Endothelial cell of umbilical vein (primary cell): ENCODE results near the gene NPSR1. TPM values are rescaled to one million over a fixed set of nuclear protein-coding genes. Genes with fewer than 3 reads are reported as not detected.

Experiments
- BruUV-seq: library from RNA; stranded (reverse); fragments of 400-500 nt; replicated peaks from 2 replicates; lab custom pipeline; 2021; lab: Mats Ljungman, UMichigan
- CTCF ChIA-PET: fragments of 300-600, 350-600 bp; sonication (Branson Sonifier 250); formaldehyde crosslinking; loops from one replicate; lab custom pipeline; 2021; ENCODE audit warnings: antibody characterized with exemption, inconsistent platforms; lab: Charles Lee
- POLR2A ChIA-PET: fragments of 300-600, 350-600 bp; sonication (Branson Sonifier 250); formaldehyde crosslinking; loops from one replicate; lab custom pipeline; 2021; ENCODE audit warnings: antibody characterized with exemption, inconsistent platforms; lab: Charles Lee
- DNase-seq: peaks from one replicate; pipeline ENCODE4 v3.0.0-alpha.2; 2011; ENCODE audit warnings: low read depth, low spot score
- FAIRE-seq: peaks from 2 replicates; lab custom pipeline; 2011; peaks lifted over from hg19 to GRCh38; lab: Jason Lieb, UNC
- H2AFZ ChIP-seq: 2 replicates; pipeline ENCODE4 v1.6.0; 2012; ENCODE audit warnings: low read depth, low read length, control low read depth, inconsistent platforms
- H3K27ac ChIP-seq: 2 replicates; pipeline ENCODE4 v1.5.1; 2011; ENCODE audit warnings: low read depth, mild to moderate bottlenecking, control low read depth, low read length, moderate library complexity; ENCODE audit not compliant: insufficient read depth
- H3K27me3 ChIP-seq, 2 experiments: 2 replicates each; pipeline versions ENCODE4 v1.6.0 to v1.6.1; 2011; ENCODE audit warnings: low read length in 2 of 2, mixed read lengths in 1 of 2; ENCODE audit not compliant: control insufficient read depth in 2 of 2, insufficient read depth in 2 of 2
- H3K36me3 ChIP-seq, 2 experiments: 2 replicates in 1 of 2; 3 replicates in 1 of 2; pipeline ENCODE4 v1.5.1; 2011; ENCODE audit warnings: low read length in 2 of 2, mild to moderate bottlenecking in 1 of 2, moderate library complexity in 1 of 2; ENCODE audit not compliant: control insufficient read depth in 2 of 2, insufficient read depth in 2 of 2; ENCODE audit errors: extremely low read depth in 1 of 2
- H3K4me1 ChIP-seq: 3 replicates; pipeline ENCODE4 v1.5.1; 2011; ENCODE audit warnings: mild to moderate bottlenecking, low read length; ENCODE audit not compliant: control insufficient read depth, insufficient read depth; ENCODE audit errors: extremely low read depth
- H3K4me2 ChIP-seq: 2 replicates; pipeline ENCODE4 v1.6.1; 2011; ENCODE audit warnings: low read length, control low read depth, mixed read lengths; ENCODE audit not compliant: insufficient read depth
- H3K4me3 ChIP-seq, 3 experiments: fragments of 200-600 bp in 1 of 3; sonication (generic), shearing (Covaris generic) in 1 of 3; replicated peaks in 1 of 3; 2 replicates each; pipeline ENCODE4 v1.5.1; 2011 to 2016; ENCODE audit warnings: control low read depth in 3 of 3, low read length in 3 of 3, mild to moderate bottlenecking in 2 of 3, inconsistent platforms in 1 of 3, low read depth in 1 of 3, moderate library complexity in 1 of 3; ENCODE audit not compliant: insufficient read depth in 1 of 3
- H3K79me2 ChIP-seq: 2 replicates; pipeline ENCODE4 v1.6.0; 2012; ENCODE audit warnings: low read length, inconsistent platforms; ENCODE audit not compliant: control insufficient read depth, insufficient read depth
- H3K9ac ChIP-seq: replicated peaks from 2 replicates; pipeline ENCODE3; 2011; ENCODE audit warnings: low read length, control low read depth; ENCODE audit not compliant: insufficient read depth; ENCODE audit errors: extremely low read depth
- H3K9me1 ChIP-seq: replicated peaks from 3 replicates; pipeline ENCODE4 v1.6.0; 2011; ENCODE audit warnings: mild to moderate bottlenecking, low read length; ENCODE audit not compliant: control insufficient read depth, insufficient read depth; ENCODE audit errors: extremely low read depth
- H3K9me3 ChIP-seq: replicated peaks from 2 replicates; pipeline ENCODE4 v1.5.1; 2012; ENCODE audit warnings: low read length, inconsistent platforms; ENCODE audit not compliant: control insufficient read depth, insufficient read depth
- H4K20me1 ChIP-seq: replicated peaks from 2 replicates; pipeline ENCODE3; 2011; ENCODE audit warnings: mild to moderate bottlenecking, low read length; ENCODE audit not compliant: control insufficient read depth, insufficient read depth; ENCODE audit errors: extremely low read depth
- CTCF ChIP-seq, 2 donors: IDR thresholded peaks; 1 replicate in 1 of 2; 2 replicates in 1 of 2; pipeline ENCODE4 v1.5.1; 2011; ENCODE audit warnings: low read length in 2 of 2, mild to moderate bottlenecking in 2 of 2, moderate library complexity in 2 of 2, control low read depth in 1 of 2, inconsistent platforms in 1 of 2, low read depth in 1 of 2; ENCODE audit not compliant: insufficient read depth in 1 of 2; ENCODE audit errors: extremely low read depth in 1 of 2
- EZH2 ChIP-seq: IDR thresholded peaks from 2 replicates; pipeline ENCODE4 v1.6.1; 2012; ENCODE audit warnings: borderline replicate concordance, low read depth, mild to moderate bottlenecking, moderate library complexity, low read length, inconsistent platforms; ENCODE audit not compliant: severe bottlenecking
- FOS ChIP-seq: IDR thresholded peaks from 2 replicates; pipeline ENCODE4 v1.6.1; 2011; ENCODE audit warnings: mild to moderate bottlenecking, low read length, moderate library complexity, borderline replicate concordance; ENCODE audit not compliant: insufficient read depth
- GATA2 ChIP-seq: IDR thresholded peaks from 2 replicates; pipeline ENCODE4 v1.7.0; 2011; ENCODE audit warnings: low read depth, mild to moderate bottlenecking, moderate library complexity, mixed read lengths, low read length; ENCODE audit not compliant: insufficient read length, insufficient read depth
- JUN ChIP-seq: IDR thresholded peaks from 2 replicates; pipeline ENCODE4 v1.6.1; 2011; ENCODE audit warnings: borderline replicate concordance, low read depth; ENCODE audit not compliant: insufficient read length, insufficient read depth
- MAX ChIP-seq: IDR thresholded peaks from 2 replicates; pipeline ENCODE4 v1.6.1; 2011; ENCODE audit not compliant: insufficient read depth, insufficient read length
- MYC ChIP-seq: IDR thresholded peaks from one replicate; pipeline ENCODE4 v1.6.1; 2011; ENCODE audit warnings: mild to moderate bottlenecking, low read depth, low read length
- POLR2A ChIP-seq: IDR thresholded peaks from 2 replicates; pipeline ENCODE4 v1.6.1; 2012; ENCODE audit warnings: low read depth, mild to moderate bottlenecking, control low read depth, low read length
- POLR2AphosphoS5 ChIP-seq: IDR thresholded peaks from 2 replicates; pipeline ENCODE4 v1.6.1; 2012; ENCODE audit warnings: low read depth, mild to moderate bottlenecking, control low read depth, low read length, moderate library complexity; ENCODE audit not compliant: insufficient read depth
- dilution Hi-C: fragments of 300-500 bp; cut with MboI; formaldehyde crosslinking; loops from one replicate; pipeline ENCODE4 v1.15.0; 2019; ENCODE audit warnings: low sequenced_read_pairs; ENCODE audit not compliant: extremely low pct_ligation_motif_present
- intact Hi-C: fragments of 100-400 bp; cut with micrococcal nuclease; formaldehyde crosslinking; loops from one replicate; pipeline ENCODE4 v1.10.0; 2022
- polyA plus RNA-seq, 4 experiments: library from polyadenylated mRNA; depleted of rRNA in 3 of 4; stranded (reverse) in 3 of 4; unstranded in 1 of 4; fragments of >200 nt; gene quantifications; 2 replicates each; pipeline versions ENCODE4 v1.2.1 to v1.2.3, GENCODE V29; 2011 to 2012; ENCODE audit warnings: missing spikeins in 1 of 4
- total RNA-seq: library from RNA; stranded (reverse); gene quantifications from 2 replicates; pipeline ENCODE4 v1.2.3, GENCODE V29; 2021

Gene NPSR1
- total and polyA plus RNA-seq, 2 donors (not counting 3 experiments of a cell fraction or from before 2014, with no cell fraction given) = not detected

- no peaks in the 10 kb centered on the region for H3K9me1 ChIP-seq
- no peaks in the 10 kb centered on the region for H4K20me1 ChIP-seq
- intact Hi-C loops = no loop called here
- no peak overlapping the region for H3K4me2 ChIP-seq
- no peak overlapping the region for H2AFZ ChIP-seq
- dilution Hi-C loops = no loop called here
- no peaks in the 10 kb centered on the region for H3K4me1 ChIP-seq
- TF ChIP-seq CTCF (IDR thresholded peaks at IDR 0.05; ENCODE audit: extremely low read depth in 1 of 2, insufficient read depth in 1 of 2, low read depth in 1 of 2, low read length in 2 of 2) (no peak), JUN (no peak), FOS (no peak)
- H3K27ac ChIP-seq = no peak overlapping the region
- CTCF ChIA-PET = no interaction called here
- BruUV-seq = no TSS peak
- H3K79me2 ChIP-seq = no peaks in the 10 kb centered on the region
- H3K36me3 ChIP-seq = no peaks in the 10 kb centered on the region
- FAIRE-seq (no peak), DNase-seq (no peak)
- H3K9ac ChIP-seq = no peak overlapping the region
- POLR2A ChIA-PET = no interaction called here
- peaks cover 3 to 4% of the 10 kb centered on the region in 2 experiments for H3K27me3 ChIP-seq
- H3K4me3 ChIP-seq = no peak overlapping the region
- H3K9me3 ChIP-seq = no peaks in the 10 kb centered on the region
Observed at GRCh38 chr7:34772296-34772938, 114.4 kb downstream of the NPSR1 start.

- H2AFZ ChIP-seq = no peak overlapping the region
- dilution Hi-C loops = no loop called here
- no peaks in the 10 kb centered on the region for H4K20me1 ChIP-seq
- H3K4me3 ChIP-seq = no peak overlapping the region
- H3K27ac ChIP-seq = no peak overlapping the region
- no TSS peak for BruUV-seq
- H3K4me1 ChIP-seq = no peaks in the 10 kb centered on the region
- no peaks in the 10 kb centered on the region for H3K79me2 ChIP-seq
- H3K9ac ChIP-seq = no peak overlapping the region
- ChIA-PET POLR2A (no interaction called here), CTCF (interaction anchor here (0.8 to 1.2 kb wide), 2 partner anchors 10 to 456 kb away, joined by 3 to 5 read pairs; no protein-coding TSS in a partner anchor)
- H3K9me1 ChIP-seq = no peaks in the 10 kb centered on the region
- FAIRE-seq (no peak), DNase-seq (no peak)
- no peak overlapping the region for H3K4me2 ChIP-seq
- H3K9me3 ChIP-seq = no peaks in the 10 kb centered on the region
- no peaks in the 10 kb centered on the region for H3K36me3 ChIP-seq
- peaks cover 1 to 4% of the 10 kb centered on the region in 2 experiments for H3K27me3 ChIP-seq
- intact Hi-C loops = no loop called here
- TF ChIP-seq EZH2 (no peak), GATA2 (no peak), MAX (no peak), JUN (no peak), CTCF (IDR thresholded peaks at IDR 0.05; ENCODE audit: extremely low read depth in 1 of 2, insufficient read depth in 1 of 2, low read depth in 1 of 2, low read length in 2 of 2) (no peak), POLR2AphosphoS5 (no peak), MYC (no peak), POLR2A (no peak), FOS (no peak)
Observed at GRCh38 chr7:34776748-34777358, 118.8 kb downstream of the NPSR1 start.
